ENCODE data around the gene RAB10.
"Not testable (repeated sequence)": the region's sequence is repeated elsewhere in the genome, so short reads cannot be mapped to it uniquely, and the experiment has no call there.

Gene RAB10

GRCh38 chr2:26164641-26165211 lies 130.8 kb downstream of the RAB10 start:
- DNase-seq, result no peak

- DNase-seq, result no peak
Observed at GRCh38 chr2:26165403-26165802, 131.5 kb downstream of the RAB10 start.

- DNase-seq, result not testable (repeated sequence)
Observed at GRCh38 chr2:26166541-26166940, 132.7 kb downstream of the RAB10 start.

- no peak for DNase-seq
Observed at GRCh38 chr2:26168785-26169184, 134.9 kb downstream of the RAB10 start.

- DNase-seq, result no peak
Observed at GRCh38 chr2:26169226-26169625, 135.3 kb downstream of the RAB10 start.

- DNase-seq, result no peak
Observed at GRCh38 chr2:26169681-26170414, 136.0 kb downstream of the RAB10 start.

- DNase-seq, result no peak
Observed at GRCh38 chr2:26170795-26171194, 136.9 kb downstream of the RAB10 start.

GRCh38 chr2:26172189-26172870 lies 138.4 kb downstream of the RAB10 start:
- no peak for DNase-seq

GRCh38 chr2:26172871-26173775 lies 139.2 kb downstream of the RAB10 start, which contains the start of gene GAREM2:
GAREM2 (plus strand) TSS chr2:26173088; CDS start chr2:26173221, 133 bp downstream.
- no peak for DNase-seq

GRCh38 chr2:26173776-26174482 lies 140.0 kb downstream of the RAB10 start:
- DNase-seq, result no peak

GRCh38 chr2:26174691-26175465 lies 141.0 kb downstream of the RAB10 start:
- no peak for DNase-seq

GRCh38 chr2:26175466-26176278 lies 141.8 kb downstream of the RAB10 start:
- DNase-seq, result no peak

- no peak for DNase-seq
Observed at GRCh38 chr2:26176279-26176615, 142.4 kb downstream of the RAB10 start.

GRCh38 chr2:26177122-26177521 lies 143.2 kb downstream of the RAB10 start:
- DNase-seq, result no peak

- no peak for DNase-seq
Observed at GRCh38 chr2:26178246-26178645, 144.4 kb downstream of the RAB10 start.

- DNase-seq, result no peak
Observed at GRCh38 chr2:26178746-26179436, 145.0 kb downstream of the RAB10 start.

- no peak for DNase-seq
Observed at GRCh38 chr2:26179446-26179913, 145.6 kb downstream of the RAB10 start.

GRCh38 chr2:26182441-26182840 lies 148.6 kb downstream of the RAB10 start:
- no peak for DNase-seq

GRCh38 chr2:26182887-26183630 lies 149.2 kb downstream of the RAB10 start:
- no peak for DNase-seq
